Measurements from ENCODE around the gene UTRN.

- TF ChIP-seq CTCF (conservative IDR thresholded peaks at IDR 0.05; ENCODE audit: low read length): no peak
- no peak for TF ChIP-seq EZH2phosphoT487 (IDR thresholded peaks at IDR 0.05; ENCODE audit: borderline replicate concordance, low read depth, low read length)
Observed at GRCh38 chr6:144316862-144317195, 31.7 kb downstream of the UTRN start.

All from OCI-LY7 (cell line).